OCI-LY1 (cell line): ENCODE results near the gene ABHD17C.

Experiments
- CTCF ChIP-seq: fragments of 200-600 bp; sonication (generic), shearing (Covaris generic); IDR thresholded peaks from 2 replicates; pipeline ENCODE4 v1.5.1; 2017; ENCODE audit warnings: mild to moderate bottlenecking, antibody characterized with exemption, low read length, moderate library complexity, mixed read lengths
- EZH2 ChIP-seq: fragments of 200-600 bp; sonication (generic), shearing (Covaris generic); IDR thresholded peaks from 2 replicates; pipeline ENCODE4 v1.8.0; 2017; ENCODE audit warnings: borderline replicate concordance, mixed run types, mild to moderate bottlenecking, antibody characterized with exemption, low read length, moderate library complexity, mixed read lengths

GRCh38 chr15:80760960-80761359, 65.8 kb downstream of the ABHD17C start:
- no peak for TF ChIP-seq CTCF
- TF ChIP-seq EZH2: no peak
